AG04450 (cell line): ENCODE measurements around the gene TMEM131L. TPM values are rescaled to one million over a fixed set of nuclear protein-coding genes. Genes with fewer than 3 reads are reported as not detected.

Experiments used
- CTCF ChIA-PET: fragments of 300-600, 350-600 bp; formaldehyde crosslinking; extraction: SDS; loops from one replicate; lab custom pipeline; 2022; ENCODE audit warnings: antibody characterized with exemption, inconsistent platforms; lab: Charles Lee
- POLR2A ChIA-PET: fragments of 350-600 bp; formaldehyde crosslinking; extraction: SDS; loops from one replicate; lab custom pipeline; 2021; ENCODE audit warnings: antibody characterized with exemption, inconsistent platforms; lab: Yijun Ruan, JAX
- DNase-seq: peaks from one replicate; pipeline ENCODE4 v3.0.0-alpha.2; 2011; ENCODE audit warnings: low read depth, low spot score
- H3K27ac ChIP-seq: one replicate; pipeline ENCODE4 v1.5.1; 2012; ENCODE audit warnings: low read depth, low read length, control low read depth
- H3K27me3 ChIP-seq: one replicate; pipeline ENCODE4 v1.6.0; 2012; ENCODE audit warnings: low read length; ENCODE audit not compliant: control insufficient read depth, insufficient read depth
- H3K4me3 ChIP-seq: 2 replicates; pipeline ENCODE4 v1.5.1; 2011; ENCODE audit warnings: mild to moderate bottlenecking, low read depth, low read length, control low read depth
- H3K9me3 ChIP-seq: 2 replicates; pipeline ENCODE4 v1.5.1; 2012; ENCODE audit warnings: low read length; ENCODE audit not compliant: control insufficient read depth, insufficient read depth
- CTCF ChIP-seq: IDR thresholded peaks from 2 replicates; pipeline ENCODE4 v1.5.1; 2011; ENCODE audit warnings: low read depth, low read length, control low read depth, inconsistent platforms
- polyA plus RNA-seq: library from polyadenylated mRNA; depleted of rRNA; stranded (reverse); fragments of >200 nt; gene quantifications from 2 replicates; pipeline ENCODE4 v1.2.3, GENCODE V29; 2011

Gene TMEM131L
- polyA plus RNA-seq, 1 experiment: 15.5 TPM

DNA sequence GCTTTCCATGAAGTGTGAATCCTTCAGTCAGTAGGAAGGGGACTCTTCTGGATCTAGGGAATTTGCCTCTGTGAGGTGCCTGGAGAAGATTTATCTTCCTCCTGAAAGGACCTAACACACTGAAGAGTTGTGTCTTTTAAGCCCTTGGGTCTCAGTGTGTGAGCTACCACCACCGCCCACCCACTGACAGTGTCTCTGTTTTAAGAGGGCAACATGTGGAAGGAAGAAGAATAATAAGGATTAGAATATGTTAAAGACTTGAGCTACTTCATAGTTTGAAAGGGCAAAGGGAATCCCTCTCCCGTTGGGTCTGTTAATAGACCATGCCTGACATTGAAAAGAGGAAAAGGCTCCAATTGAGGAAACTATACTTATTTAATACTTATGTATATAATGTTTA, 153.7 kb downstream of the TMEM131L start:
- CTCF ChIA-PET: interaction anchor here (1.5 kb wide), 1 partner anchor 31 kb away, joined by 3 read pairs; no protein-coding TSS in a partner anchor
- Histone ChIP-seq H3K27ac (no peak overlapping the region), H3K27me3 (no peaks in the 10 kb centered on the region), H3K9me3 (no peaks in the 10 kb centered on the region; the same call in 1 of the 2 replicates), H3K4me3 (no peak overlapping the region)
- no peak for TF ChIP-seq CTCF
- POLR2A ChIA-PET: no interaction called here
- DNase-seq: no peak

GRCh38 chr4:153620352-153620751, 154.2 kb downstream of the TMEM131L start:
- DNase-seq: peak; percentile 16
- Histone ChIP-seq H3K9me3 (no peaks in the 10 kb centered on the region; the same call in 1 of the 2 replicates), H3K27ac (no peak overlapping the region), H3K27me3 (no peaks in the 10 kb centered on the region), H3K4me3 (no peak overlapping the region)
- TF ChIP-seq CTCF: no peak
- CTCF ChIA-PET: interaction anchor here (0.7 to 1.5 kb wide), 2 partner anchors 23 to 30 kb away, joined by 3 to 5 read pairs; no protein-coding TSS in a partner anchor
- POLR2A ChIA-PET: no interaction called here

DNA sequence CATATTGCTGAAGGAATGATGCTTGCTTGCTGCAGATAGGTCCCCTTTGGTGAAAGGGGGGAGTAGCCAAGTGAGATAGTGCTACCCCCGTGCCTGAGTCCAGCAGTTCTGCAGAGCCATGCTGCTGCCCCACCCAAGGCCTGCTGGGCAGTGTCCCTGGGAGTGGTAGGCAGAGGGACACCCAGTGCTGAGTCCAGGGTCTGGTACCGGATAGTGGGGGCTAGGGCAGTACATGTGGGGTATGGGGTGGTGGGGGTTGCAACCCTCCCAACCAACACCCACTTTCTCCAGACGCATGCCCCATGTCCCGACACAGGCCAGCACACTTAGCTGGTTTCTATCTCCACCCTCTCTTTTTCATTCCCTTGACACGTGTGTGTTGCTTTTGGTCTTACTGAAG, 155.9 kb downstream of the TMEM131L start:
- CTCF ChIA-PET: interaction anchor here (1.3 kb wide), 1 partner anchor 13 kb away, joined by 3 read pairs; no protein-coding TSS in a partner anchor

GRCh38 chr4:153622778-153623240, 156.6 kb downstream of the TMEM131L start:
- Histone ChIP-seq H3K4me3 (no peak overlapping the region), H3K27ac (no peak overlapping the region), H3K9me3 (no peaks in the 10 kb centered on the region; the same call in 1 of the 2 replicates), H3K27me3 (no peaks in the 10 kb centered on the region)
- no peak for TF ChIP-seq CTCF
- ChIA-PET CTCF (interaction anchor here (1.3 kb wide), 1 partner anchor 12 kb away, joined by 3 read pairs; no protein-coding TSS in a partner anchor), POLR2A (no interaction called here)
- DNase-seq: no peak

More for the DNA sequence above, 155.9 kb downstream of the TMEM131L start:
- no peak for TF ChIP-seq CTCF
- no peaks in the 10 kb centered on the region for H3K27me3 ChIP-seq
- no peaks in the 10 kb centered on the region; the same call in 1 of the 2 replicates for H3K9me3 ChIP-seq
- POLR2A ChIA-PET: no interaction called here
- no peak overlapping the region for H3K4me3 ChIP-seq
- DNase-seq: no peak
- H3K27ac ChIP-seq: no peak overlapping the region

DNA sequence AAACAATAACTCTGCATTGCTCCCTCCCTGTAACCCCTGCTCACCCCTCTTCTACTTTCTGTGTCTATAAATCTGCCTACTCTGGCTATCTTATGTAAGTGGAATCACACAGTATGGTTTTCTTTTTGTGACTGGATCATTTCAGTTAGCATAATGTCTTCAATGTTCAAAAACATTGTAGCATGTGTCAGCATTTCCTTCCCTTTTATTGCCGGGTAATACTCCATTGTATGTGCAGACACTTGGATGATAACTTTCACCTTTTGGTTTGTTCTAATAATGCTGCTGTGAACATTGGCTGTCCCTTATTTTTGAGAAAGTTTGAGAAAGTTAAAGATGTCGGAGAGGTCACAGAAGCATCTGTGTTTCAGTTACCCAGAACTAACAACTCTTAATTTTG, 157.3 kb downstream of the TMEM131L start:
- Histone ChIP-seq H3K9me3 (no peaks in the 10 kb centered on the region; the same call in 1 of the 2 replicates), H3K4me3 (no peak overlapping the region), H3K27me3 (no peaks in the 10 kb centered on the region), H3K27ac (no peak overlapping the region)
- ChIA-PET POLR2A (no interaction called here), CTCF (no interaction called here)
- DNase-seq: no peak
- no peak for TF ChIP-seq CTCF
